Fibroblast of mammary gland (primary cell): ENCODE data around the gene VPS13A.
A peak's percentile ranks its signal among the peaks of the same experiment; 100 is the strongest.
"Not testable (repeated sequence)": the region's sequence is repeated elsewhere in the genome, so short reads cannot be mapped to it uniquely, and the experiment has no call there.

Source experiments
- DNase-seq: peaks from one replicate; pipeline ENCODE4 v3.0.0-alpha.2; 2010; ENCODE audit warnings: low read depth
- H3K4me3 ChIP-seq: 2 replicates; pipeline ENCODE4 v1.5.1; 2011; ENCODE audit warnings: low read depth, mild to moderate bottlenecking, low read length, moderate library complexity; ENCODE audit not compliant: control insufficient read depth
- TF ChIP-seq, protein P1 (sequence below): conservative IDR thresholded peaks from 2 replicates; pipeline ENCODE4 v1.5.1; 2011; ENCODE audit warnings: low read depth, low read length, inconsistent platforms; ENCODE audit not compliant: control insufficient read depth, insufficient read depth

VPS13A gene

DNA sequence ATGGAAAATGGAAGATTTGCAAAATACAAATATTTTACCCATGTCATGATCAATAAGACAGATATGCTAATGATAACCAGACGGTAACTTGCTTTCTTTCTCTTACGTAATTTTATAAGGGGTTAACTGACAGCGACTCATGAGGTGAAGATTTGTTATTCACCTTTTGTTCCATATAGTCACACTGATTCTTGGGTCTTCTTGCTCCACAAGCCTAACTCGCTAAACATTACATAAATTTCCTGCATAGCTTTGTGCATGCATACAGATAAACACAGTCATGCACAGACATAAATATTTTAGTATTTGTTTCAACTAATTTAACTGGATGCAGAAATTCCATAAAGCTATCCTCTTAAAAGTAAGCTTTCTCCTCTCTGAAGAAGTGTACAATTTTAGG lies 225.9 kb downstream of the VPS13A start:
- no peak overlapping the region for H3K4me3 ChIP-seq
- peak; percentile 73 for DNase-seq
- TF ChIP-seq, protein P1, sequence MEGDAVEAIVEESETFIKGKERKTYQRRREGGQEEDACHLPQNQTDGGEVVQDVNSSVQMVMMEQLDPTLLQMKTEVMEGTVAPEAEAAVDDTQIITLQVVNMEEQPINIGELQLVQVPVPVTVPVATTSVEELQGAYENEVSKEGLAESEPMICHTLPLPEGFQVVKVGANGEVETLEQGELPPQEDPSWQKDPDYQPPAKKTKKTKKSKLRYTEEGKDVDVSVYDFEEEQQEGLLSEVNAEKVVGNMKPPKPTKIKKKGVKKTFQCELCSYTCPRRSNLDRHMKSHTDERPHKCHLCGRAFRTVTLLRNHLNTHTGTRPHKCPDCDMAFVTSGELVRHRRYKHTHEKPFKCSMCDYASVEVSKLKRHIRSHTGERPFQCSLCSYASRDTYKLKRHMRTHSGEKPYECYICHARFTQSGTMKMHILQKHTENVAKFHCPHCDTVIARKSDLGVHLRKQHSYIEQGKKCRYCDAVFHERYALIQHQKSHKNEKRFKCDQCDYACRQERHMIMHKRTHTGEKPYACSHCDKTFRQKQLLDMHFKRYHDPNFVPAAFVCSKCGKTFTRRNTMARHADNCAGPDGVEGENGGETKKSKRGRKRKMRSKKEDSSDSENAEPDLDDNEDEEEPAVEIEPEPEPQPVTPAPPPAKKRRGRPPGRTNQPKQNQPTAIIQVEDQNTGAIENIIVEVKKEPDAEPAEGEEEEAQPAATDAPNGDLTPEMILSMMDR, result no peak

GRCh38 chr9:77408521-77408920 lies 231.2 kb downstream of the VPS13A start:
- not testable (repeated sequence) for H3K4me3 ChIP-seq, DNase-seq

DNA sequence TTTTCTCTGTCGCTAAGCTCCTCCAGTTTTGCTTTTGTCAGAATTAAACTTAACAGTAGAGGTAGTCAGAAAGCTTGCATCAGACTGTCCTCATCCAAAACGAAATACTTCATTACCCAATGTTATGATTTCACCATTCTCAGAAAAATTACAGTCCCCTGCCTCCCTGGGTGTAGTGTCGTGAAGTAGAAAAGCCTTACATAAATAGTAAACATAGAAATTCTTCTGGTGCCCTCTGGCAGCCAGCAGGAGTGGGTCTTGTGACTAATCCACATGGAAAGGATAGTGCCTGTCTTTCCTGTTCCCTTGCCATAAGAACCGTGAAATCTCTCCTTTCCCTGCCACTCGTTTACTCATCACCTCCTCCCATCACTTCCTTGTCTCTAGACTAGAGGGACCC lies 240.2 kb downstream of the VPS13A start:
- TF ChIP-seq, protein P1, result no peak
- H3K4me3 ChIP-seq, result no peak overlapping the region
- peak; percentile 70 for DNase-seq

DNA sequence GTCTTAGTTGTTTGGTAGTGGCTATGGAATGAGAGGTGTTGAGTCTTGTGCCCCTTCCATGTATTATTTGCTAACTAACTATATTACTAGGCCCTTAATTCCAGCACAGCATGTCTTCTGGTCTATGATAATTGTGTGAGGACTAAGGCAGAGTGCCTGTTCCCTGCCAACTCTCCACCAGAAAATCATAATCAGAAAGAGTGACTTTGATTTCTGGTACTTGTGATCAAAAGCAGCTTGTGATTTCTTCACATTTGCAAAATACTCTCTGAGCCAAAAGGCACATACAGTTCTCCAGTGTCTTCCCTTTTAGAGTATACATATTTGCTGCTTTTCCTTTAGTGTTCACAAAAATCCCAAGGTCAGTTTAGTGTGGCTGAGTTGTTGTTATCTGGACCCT lies 240.9 kb downstream of the VPS13A start:
- no peak overlapping the region for H3K4me3 ChIP-seq
- TF ChIP-seq, protein P1, result no peak
- no peak for DNase-seq

- no peak overlapping the region for H3K4me3 ChIP-seq
- TF ChIP-seq, protein P1, result no peak
- no peak for DNase-seq
Measured at GRCh38 chr9:77420641-77421040, 243.3 kb downstream of the VPS13A start.

- H3K4me3 ChIP-seq, result no peak overlapping the region
- no peak for DNase-seq
- TF ChIP-seq, protein P1, result no peak
Measured at GRCh38 chr9:77421506-77422265, 244.4 kb downstream of the VPS13A start.

DNA sequence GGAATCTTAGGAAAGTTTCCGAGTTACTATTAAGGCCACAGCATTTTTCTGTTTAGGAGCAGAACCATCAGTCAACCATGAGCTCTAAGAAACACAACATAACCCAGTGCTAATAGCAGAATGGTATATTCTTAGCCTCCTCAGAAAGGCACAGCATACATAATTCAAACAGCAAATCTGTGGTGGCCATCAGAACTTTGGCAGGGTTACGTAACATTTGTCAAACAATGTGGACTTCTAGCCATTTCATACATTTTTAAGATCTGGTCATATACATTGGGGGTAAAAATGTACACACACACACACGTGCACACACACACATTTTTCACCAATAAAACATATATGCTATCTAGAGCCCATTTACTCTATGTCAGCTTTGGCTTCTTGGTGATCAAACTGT lies 245.6 kb downstream of the VPS13A start:
- no peak for DNase-seq
- no peak overlapping the region for H3K4me3 ChIP-seq
- TF ChIP-seq, protein P1, result no peak
